GM23338 (cell line): Measurements from ENCODE around the gene KLK15. TPM values are rescaled to one million over a fixed set of nuclear protein-coding genes. Genes with fewer than 3 reads are reported as not detected.

ENCODE experiments used
- ATAC-seq: fragments of 200-7000 bp; cut with Tn5 transposase; 3 replicates; pipeline ENCODE4 v1.9.1; 2020
- DNase-seq: peaks from one replicate; pipeline ENCODE4 v3.0.0-alpha.2; 2015; ENCODE audit warnings: low spot score
- H2AFZ ChIP-seq: fragments of 200-600 bp; sonication (generic); 2 replicates; pipeline ENCODE4 v1.8.0; 2016; ENCODE audit warnings: antibody characterized with exemption, mild to moderate bottlenecking, moderate library complexity
- H3F3A ChIP-seq: fragments of 200-600 bp; sonication (generic); replicated peaks from 2 replicates; pipeline ENCODE4 v1.8.0; 2017; ENCODE audit warnings: antibody characterized with exemption, mixed run types, low read depth
- H3K27ac ChIP-seq: fragments of 200-600 bp; sonication (generic); 2 replicates; pipeline ENCODE4 v1.6.1; 2016; ENCODE audit warnings: low read depth
- H3K27me3 ChIP-seq: fragments of 200-600 bp; sonication (generic); 2 replicates; pipeline ENCODE4 v1.8.0; 2016; ENCODE audit warnings: mild to moderate bottlenecking, mixed run types, moderate library complexity; ENCODE audit not compliant: insufficient read depth
- H3K36me3 ChIP-seq: fragments of 200-600 bp; sonication (generic); 2 replicates; pipeline ENCODE4 v1.8.0; 2016; ENCODE audit warnings: mild to moderate bottlenecking; ENCODE audit not compliant: insufficient read depth
- H3K4me1 ChIP-seq: fragments of 200-600 bp; sonication (generic); 2 replicates; pipeline ENCODE4 v1.8.0; 2016; ENCODE audit warnings: mild to moderate bottlenecking, moderate library complexity; ENCODE audit not compliant: insufficient read depth
- H3K4me2 ChIP-seq: fragments of 200-600 bp; sonication (generic); 2 replicates; pipeline ENCODE4 v1.7.1; 2017; ENCODE audit warnings: mixed run types
- H3K4me3 ChIP-seq: fragments of 200-600 bp; sonication (generic); 2 replicates; pipeline ENCODE4 v1.6.1; 2016; ENCODE audit warnings: mixed run types
- H3K79me2 ChIP-seq: fragments of 200-600 bp; sonication (generic); replicated peaks from 2 replicates; pipeline ENCODE4 v1.8.0; 2017; ENCODE audit warnings: mild to moderate bottlenecking; ENCODE audit not compliant: insufficient read depth
- H3K9me2 ChIP-seq: fragments of 200-600 bp; sonication (generic); 2 replicates; pipeline ENCODE4 v1.8.0; 2017; ENCODE audit not compliant: insufficient read depth
- H4K20me1 ChIP-seq: fragments of 200-600 bp; sonication (generic); replicated peaks from 2 replicates; pipeline ENCODE4 v1.8.0; 2017; ENCODE audit warnings: mild to moderate bottlenecking; ENCODE audit not compliant: insufficient read depth
- H3K27ac Mint-ChIP-seq: 2 replicates; pipeline ENCODE4 v1.8.0; 2020; ENCODE audit warnings: inconsistent platforms, mild to moderate bottlenecking, moderate library complexity, mixed read lengths
- H3K27me3 Mint-ChIP-seq: 3 replicates; pipeline ENCODE4 v1.8.0; 2022; ENCODE audit warnings: low read depth, mild to moderate bottlenecking, moderate library complexity, mixed read lengths, inconsistent platforms; ENCODE audit not compliant: insufficient read depth, poor library complexity
- H3K36me3 Mint-ChIP-seq: 3 replicates; pipeline ENCODE4 v1.8.0; 2021; ENCODE audit warnings: low read depth, mild to moderate bottlenecking, inconsistent platforms, moderate library complexity, mixed read lengths
- H3K4me1 Mint-ChIP-seq: 3 replicates; pipeline ENCODE4 v1.8.0; 2020; ENCODE audit warnings: mild to moderate bottlenecking, inconsistent platforms, mixed read lengths
- H3K4me3 Mint-ChIP-seq: 3 replicates; pipeline ENCODE4 v1.8.0; 2021; ENCODE audit warnings: moderate library complexity, mild to moderate bottlenecking, inconsistent platforms, mixed read lengths
- H3K9me3 Mint-ChIP-seq: 3 replicates; pipeline ENCODE4 v1.8.0; 2020; ENCODE audit warnings: moderate library complexity, mild to moderate bottlenecking, inconsistent platforms, mixed read lengths
- CREB1 ChIP-seq: fragments of 250-450 bp; sonication (Bioruptor Pico); IDR thresholded peaks from 2 replicates; pipeline ENCODE4 v1.5.0; 2020; ENCODE audit warnings: low read depth, mild to moderate bottlenecking, moderate library complexity
- CTCF ChIP-seq, 2 experiments: fragments of 200-600 bp in 1 of 2; sonication (generic) in 1 of 2; conservative IDR thresholded peaks; 2 replicates each; pipeline versions ENCODE4 v1.5.1 to v1.6.1; 2016 to 2017; ENCODE audit warnings: antibody characterized with exemption in 2 of 2, low read depth in 2 of 2, mild to moderate bottlenecking in 2 of 2, moderate library complexity in 1 of 2
- EZH2 ChIP-seq: fragments of 200-600 bp; sonication (generic); IDR thresholded peaks from one replicate; pipeline ENCODE4 v1.8.0; 2017; ENCODE audit warnings: antibody characterized with exemption, mild to moderate bottlenecking, low read depth; ENCODE audit not compliant: unreplicated experiment
- JUNB ChIP-seq: IDR thresholded peaks from one replicate; pipeline ENCODE4 v1.6.1; 2016; ENCODE audit warnings: antibody characterized with exemption; ENCODE audit not compliant: unreplicated experiment
- NANOG ChIP-seq: IDR thresholded peaks from 2 replicates; pipeline ENCODE4 v1.6.1; 2016; ENCODE audit warnings: antibody characterized with exemption, borderline replicate concordance
- STAT1 ChIP-seq: IDR thresholded peaks from one replicate; pipeline ENCODE4 v1.6.1; 2016; ENCODE audit warnings: antibody characterized with exemption; ENCODE audit not compliant: unreplicated experiment
- ZNF462 ChIP-seq: fragments of 250-450 bp; sonication (Bioruptor Pico); IDR thresholded peaks from 2 replicates; pipeline ENCODE4 v1.5.0; 2020; ENCODE audit warnings: mild to moderate bottlenecking, moderate library complexity
- polyA plus RNA-seq: library from polyadenylated mRNA; unstranded; fragments of >200 nt; fragmentation: Nextera tagmentation; extraction: Ambion mirVana; gene quantifications from 2 replicates; pipeline ENCODE4 v1.2.1, GENCODE V29; 2016
- total RNA-seq: library from RNA; depleted of rRNA; stranded (reverse); fragments of >200 nt; shearing (Covaris generic); gene quantifications from 2 replicates; pipeline ENCODE4 v1.2.3, GENCODE V29; 2014

The KLK15 gene
- total and polyA plus RNA-seq, 2 experiments from 2014 or later: not detected

DNA sequence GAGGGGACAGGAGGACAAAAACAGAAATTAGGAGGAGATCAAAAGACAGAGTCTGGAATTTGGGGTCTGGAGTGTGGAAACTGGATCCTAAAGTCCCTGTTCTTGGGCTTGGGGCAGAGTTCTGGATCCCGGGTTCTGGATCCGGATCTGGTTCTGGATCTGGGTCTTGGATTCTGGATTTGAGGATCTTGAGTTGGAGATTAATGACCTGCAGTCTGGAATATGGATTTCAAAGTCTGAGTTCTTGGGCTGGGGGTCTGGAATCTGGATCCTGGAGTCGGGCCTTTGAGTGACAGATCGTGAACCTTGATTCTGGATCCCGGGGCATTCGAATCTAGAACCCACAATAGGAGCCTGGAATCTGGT, 411 bp upstream of the KLK15 start (continued):
- TF ChIP-seq ZNF462: no peak

- H3K4me3 Mint-ChIP-seq: no peak overlapping the region
- no peaks in the 10 kb centered on the region; the same call in 2 of the 3 replicates for H3K36me3 Mint-ChIP-seq
- peaks cover 26% of the 10 kb centered on the region for H3K27me3 Mint-ChIP-seq
- H4K20me1 ChIP-seq: no peaks in the 10 kb centered on the region
- H3K27me3 ChIP-seq: peaks cover 28% of the 10 kb centered on the region
- H3K4me1 Mint-ChIP-seq: peaks cover 4% of the 10 kb centered on the region; the same call in 1 of the 3 replicates
- H3K9me2 ChIP-seq: 0 out of 2 replicates have a peak, but pooled peaks cover 2% of the 10 kb centered on the region
- no peak for DNase-seq
- H3K79me2 ChIP-seq: no peaks in the 10 kb centered on the region
- H3F3A ChIP-seq: 0 out of 2 replicates have a peak, but pooled peaks cover 3% of the 10 kb centered on the region
- H3K4me3 ChIP-seq: no peak overlapping the region
- no peak overlapping the region for H2AFZ ChIP-seq
- no peak overlapping the region for H3K4me2 ChIP-seq
- no peak for ATAC-seq
- H3K36me3 ChIP-seq: no peaks in the 10 kb centered on the region
- peaks cover 5% of the 10 kb centered on the region for H3K4me1 ChIP-seq
- no peak overlapping the region for H3K27ac Mint-ChIP-seq
- H3K27ac ChIP-seq: no peak overlapping the region
- peaks cover 2% of the 10 kb centered on the region; the same call in 1 of the 3 replicates for H3K9me3 Mint-ChIP-seq
- TF ChIP-seq CTCF (conservative IDR thresholded peaks at IDR 0.05; ENCODE audit: low read depth in 2 of 2) (no peak), NANOG (no peak), JUNB (no peak), CREB1 (no peak), EZH2 (no peak), ZNF462 (no peak), STAT1 (no peak)
Observed at GRCh38 chr19:50832666-50833065, 708 bp downstream of the KLK15 start.
